ENCODE results near the gene RIN3.

DNA sequence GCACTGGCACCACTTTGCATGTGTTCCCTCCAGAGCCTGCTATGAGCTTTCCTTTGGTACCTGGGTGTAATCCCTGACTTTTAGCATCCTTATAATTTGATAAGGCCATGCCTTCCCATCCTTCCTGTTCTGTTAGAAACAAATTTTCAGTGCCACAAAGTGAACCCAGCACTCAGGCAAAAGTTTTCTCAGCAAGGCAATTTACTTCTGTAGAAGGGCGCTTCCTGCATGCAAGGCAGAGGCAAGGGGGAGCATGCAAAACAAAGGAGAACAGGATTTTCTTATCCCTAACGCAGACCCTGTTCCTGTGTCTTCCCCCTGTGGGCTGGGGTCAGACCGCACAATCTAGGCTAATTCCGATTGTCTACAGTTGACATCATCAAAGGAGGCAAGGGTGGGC lies 108.7 kb downstream of the RIN3 start:
- no peak for TF ChIP-seq EZH2phosphoT487 (IDR thresholded peaks at IDR 0.05; ENCODE audit: insufficient read depth, low read depth)
- no peak for TF ChIP-seq EZH2 (IDR thresholded peaks at IDR 0.05; ENCODE audit: insufficient read depth, poor library complexity, severe bottlenecking)
